Choroid plexus epithelial cell (primary cell): ENCODE measurements around the gene BATF.

Source experiments
- DNase-seq: peaks from one replicate; pipeline ENCODE4 v3.0.0-alpha.2; 2010; ENCODE audit warnings: low read depth
- H3K4me3 ChIP-seq: 2 replicates; pipeline ENCODE4 v1.5.1; 2011; ENCODE audit warnings: low read depth, mild to moderate bottlenecking, control low read depth, low read length, moderate library complexity
- CTCF ChIP-seq: conservative IDR thresholded peaks from 2 replicates; pipeline ENCODE4 v1.5.1; 2011; ENCODE audit warnings: low read depth, mild to moderate bottlenecking, control low read depth, inconsistent platforms, low read length, moderate library complexity

Gene BATF

DNA sequence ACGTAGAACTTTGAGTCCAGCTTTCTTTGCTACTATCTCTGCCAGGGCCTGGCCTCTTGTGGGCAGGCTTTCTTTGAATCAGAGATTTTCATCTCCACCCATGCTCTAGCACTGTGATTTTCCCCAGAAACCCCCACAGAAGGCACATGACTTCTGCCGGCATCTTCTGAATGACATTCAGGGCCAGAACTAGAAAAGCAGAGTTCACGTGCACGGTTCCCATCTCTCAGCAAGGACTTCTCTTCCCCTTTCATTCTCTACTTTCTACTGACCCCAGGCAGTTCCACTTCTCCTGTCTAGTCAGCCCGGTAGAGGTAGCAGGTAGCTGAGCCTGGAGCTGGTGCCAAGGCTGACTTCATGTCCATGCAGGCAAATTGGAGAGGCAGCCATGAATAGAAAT is 26.9 kb downstream of the BATF start:
- TF ChIP-seq CTCF = no peak
- H3K4me3 ChIP-seq = no peak overlapping the region
- DNase-seq = no peak

DNA sequence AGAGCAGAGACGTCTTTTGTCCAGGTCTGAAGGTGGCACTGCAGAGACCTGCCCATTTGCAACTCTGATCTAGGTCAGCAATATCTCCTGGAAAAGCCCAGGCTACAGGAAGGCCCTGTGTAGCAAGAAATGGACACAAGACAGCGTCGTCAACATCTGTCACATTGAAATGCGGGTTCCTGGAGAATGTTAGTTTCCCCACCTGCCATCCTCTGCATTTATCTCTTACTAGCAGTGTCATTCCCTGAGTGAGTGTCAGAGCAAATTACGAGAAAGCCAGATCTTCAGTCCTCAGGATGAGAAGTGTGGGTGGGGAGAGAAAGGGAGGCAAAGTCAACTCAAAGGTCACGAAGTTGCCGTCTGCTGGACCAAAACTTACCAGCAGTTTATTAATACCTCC is 28.8 kb downstream of the BATF start:
- H3K4me3 ChIP-seq = no peak overlapping the region
- DNase-seq = no peak
- no peak for TF ChIP-seq CTCF

DNA sequence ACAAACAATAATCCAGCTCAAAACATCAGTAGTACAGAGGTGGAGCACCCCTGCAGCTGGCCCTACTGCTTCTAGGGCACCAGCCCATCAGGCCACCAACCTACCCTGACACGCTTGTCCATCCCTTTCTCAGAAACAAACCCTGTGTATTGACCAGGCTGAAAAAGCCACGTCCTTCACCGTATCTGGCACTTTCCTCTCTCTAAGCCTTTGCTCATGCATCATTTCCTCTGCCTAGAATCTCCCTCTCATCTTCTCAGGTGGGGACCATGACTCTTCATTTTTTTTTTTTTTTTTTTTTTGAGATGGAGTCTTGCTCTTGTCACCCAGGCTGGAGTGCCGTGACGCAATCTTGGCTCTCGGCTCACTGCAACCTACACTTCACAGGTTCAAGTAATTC is 30.9 kb downstream of the BATF start:
- no peak for TF ChIP-seq CTCF
- DNase-seq = no peak
- H3K4me3 ChIP-seq = no peak overlapping the region

DNA sequence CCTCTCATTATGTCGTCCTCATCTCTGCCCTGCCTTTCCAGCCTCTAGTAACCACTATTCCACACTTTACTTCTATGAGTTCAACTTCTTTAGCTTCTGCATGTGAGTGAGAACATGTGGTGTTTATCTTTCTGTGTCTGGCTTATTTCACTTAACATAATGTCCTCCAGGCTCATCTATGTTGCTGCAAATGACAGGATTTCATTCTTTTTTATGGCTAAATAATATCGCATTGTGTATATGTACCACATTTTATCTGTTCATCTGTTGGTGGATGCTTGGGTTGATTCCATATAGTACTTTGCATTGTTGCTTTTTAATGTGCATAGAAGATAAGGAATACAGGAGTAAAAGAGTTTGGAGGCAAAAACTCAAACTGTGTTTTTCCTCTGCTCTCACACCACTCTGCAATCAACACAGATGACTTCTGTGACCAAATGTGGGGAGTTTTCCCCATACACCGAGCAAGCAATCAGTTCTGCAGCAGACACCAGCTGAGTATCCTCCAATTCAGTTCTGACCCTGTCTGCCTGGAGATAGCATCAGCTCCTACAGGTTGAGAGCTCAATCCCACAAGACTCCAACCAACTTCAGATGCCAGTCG is 31.6 kb downstream of the BATF start:
- H3K4me3 ChIP-seq = no peak overlapping the region
- no peak for TF ChIP-seq CTCF

DNA sequence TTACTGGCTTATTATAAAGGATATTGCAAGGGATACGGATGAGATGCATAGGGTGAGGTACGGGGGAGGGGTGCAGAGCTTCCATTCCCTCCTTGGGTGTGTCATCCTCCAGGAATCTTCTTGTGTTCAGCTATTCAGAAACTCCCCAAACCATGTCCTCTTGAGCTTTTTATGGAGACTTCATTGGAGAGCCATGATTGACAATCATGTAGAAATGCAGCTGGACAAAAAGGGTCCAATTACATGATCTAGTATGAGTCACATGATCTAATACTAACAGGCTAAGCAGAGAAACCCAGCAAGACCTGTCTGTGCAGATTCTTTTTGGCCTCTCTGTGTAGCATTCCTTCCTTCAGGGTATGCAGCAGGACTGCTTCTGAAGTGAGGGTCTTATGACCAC is 32.2 kb downstream of the BATF start:
- no peak for TF ChIP-seq CTCF
- no peak overlapping the region for H3K4me3 ChIP-seq
- DNase-seq = peak; percentile 48

More for the DNA sequence above, 31.6 kb downstream of the BATF start:
- no peak for DNase-seq

- no peak for DNase-seq
- no peak overlapping the region for H3K4me3 ChIP-seq
- no peak for TF ChIP-seq CTCF
Observed at GRCh38 chr14:75558440-75558839, 36.2 kb downstream of the BATF start.

DNA sequence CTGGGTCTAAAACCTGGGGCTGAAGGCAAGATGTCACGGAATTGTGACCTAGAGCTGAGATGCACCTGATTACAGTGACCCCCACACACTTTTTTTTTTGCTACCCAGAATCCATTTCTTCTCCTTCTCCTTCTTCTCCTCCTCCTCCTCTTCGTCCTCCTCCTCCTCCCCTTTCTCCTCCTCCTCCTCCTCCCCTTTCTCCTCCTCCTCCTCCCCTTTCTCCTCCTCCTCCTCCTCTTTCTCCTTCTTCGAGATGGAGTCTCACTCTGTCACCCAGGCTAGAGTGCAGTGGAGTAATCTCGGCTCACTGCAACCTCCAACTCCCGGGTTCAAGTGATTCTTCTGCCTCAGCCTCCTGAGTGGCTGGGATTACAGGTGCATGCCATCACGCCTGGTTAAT is 36.8 kb downstream of the BATF start:
- H3K4me3 ChIP-seq = no peak overlapping the region
- TF ChIP-seq CTCF = no peak
- DNase-seq = no peak
